Measurements from ENCODE around the gene RGS1.

Gene RGS1

GRCh38 chr1:192609110-192610079 lies 33.8 kb downstream of the RGS1 start:
- TF ChIP-seq GATA2 (IDR thresholded peaks at IDR 0.05; ENCODE audit: low read depth, low read length) (no peak), GATA3 (IDR thresholded peaks at IDR 0.05; ENCODE audit: low read depth, low read length) (no peak)

- TF ChIP-seq GATA3 (IDR thresholded peaks at IDR 0.05; ENCODE audit: low read depth, low read length) (no peak), GATA2 (IDR thresholded peaks at IDR 0.05; ENCODE audit: low read depth, low read length) (no peak)
These were observed 34.7 kb downstream of the RGS1 start for GRCh38 chr1:192610112-192610889.

GRCh38 chr1:192615055-192615454 lies 39.5 kb downstream of the RGS1 start:
- no peak for TF ChIP-seq GATA2 (IDR thresholded peaks at IDR 0.05; ENCODE audit: low read depth, low read length)

GRCh38 chr1:192620071-192620635 lies 44.6 kb downstream of the RGS1 start:
- TF ChIP-seq GATA2 (IDR thresholded peaks at IDR 0.05; ENCODE audit: low read depth, low read length), result no peak
- no peak for TF ChIP-seq GATA3 (IDR thresholded peaks at IDR 0.05; ENCODE audit: low read depth, low read length)

- TF ChIP-seq GATA3 (IDR thresholded peaks at IDR 0.05; ENCODE audit: low read depth, low read length), result no peak
- TF ChIP-seq GATA2 (IDR thresholded peaks at IDR 0.05; ENCODE audit: low read depth, low read length), result no peak
These were observed 51.0 kb downstream of the RGS1 start for GRCh38 chr1:192626366-192627179.

GRCh38 chr1:192627901-192628300 lies 52.3 kb downstream of the RGS1 start:
- TF ChIP-seq GATA3 (IDR thresholded peaks at IDR 0.05; ENCODE audit: low read depth, low read length) (no peak), GATA2 (IDR thresholded peaks at IDR 0.05; ENCODE audit: low read depth, low read length) (no peak)

GRCh38 chr1:192628396-192629057 lies 53.0 kb downstream of the RGS1 start:
- TF ChIP-seq GATA3 (IDR thresholded peaks at IDR 0.05; ENCODE audit: low read depth, low read length) (peak; percentile 85), GATA2 (IDR thresholded peaks at IDR 0.05; ENCODE audit: low read depth, low read length) (peak; percentile 85)

- TF ChIP-seq GATA3 (IDR thresholded peaks at IDR 0.05; ENCODE audit: low read depth, low read length) (peak; percentile 29; the same call in 1 of the 2 replicates), GATA2 (IDR thresholded peaks at IDR 0.05; ENCODE audit: low read depth, low read length) (peak; percentile 50; the same call in 1 of the 2 replicates)
These were observed 54.0 kb downstream of the RGS1 start for GRCh38 chr1:192629612-192630011.

Data from SH-SY5Y (cell line).